ENCODE measurements around the gene FMNL2. TPM values are rescaled to one million over a fixed set of nuclear protein-coding genes. Genes with fewer than 3 reads are reported as not detected.

The FMNL2 gene
- total RNA-seq, 1 experiment from 2014 or later = 43.1 TPM

DNA sequence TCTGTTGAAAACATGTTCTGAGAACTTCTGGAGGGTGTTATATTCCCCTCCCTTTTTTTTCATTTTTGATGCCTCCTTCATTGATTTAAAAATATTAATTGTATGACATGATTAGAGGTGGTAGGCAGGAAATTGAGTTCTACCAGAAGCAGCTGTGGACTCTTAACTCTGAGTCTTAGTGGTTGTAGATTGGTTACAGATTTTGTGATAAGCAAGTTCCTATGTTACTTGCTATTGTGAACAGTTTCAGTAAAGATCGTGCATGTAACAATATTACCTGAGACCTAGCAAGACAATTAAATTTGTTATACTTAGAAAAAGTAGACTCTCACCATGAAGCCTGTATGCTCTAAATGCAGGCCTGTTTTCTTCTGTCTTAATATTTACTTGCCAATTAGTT lies 294.2 kb downstream of the FMNL2 start:
- Histone ChIP-seq H3K36me3 (ENCODE audit: insufficient read depth, low read length, poor library complexity, severe bottlenecking) (peaks cover 16% of the 10 kb centered on the region), H3K9me3 (ENCODE audit: low read depth, low read length, poor library complexity, severe bottlenecking) (no peaks in the 10 kb centered on the region), H3K27me3 (replicated peaks; ENCODE audit: insufficient read depth, low read depth, low read length, poor library complexity) (no peaks in the 10 kb centered on the region), H3K4me1 (ENCODE audit: insufficient read depth, low read length, poor library complexity, severe bottlenecking) (peaks cover 12% of the 10 kb centered on the region), H3K4me3 (ENCODE audit: low read depth, low read length, poor library complexity, severe bottlenecking) (no peak overlapping the region), H3K27ac (ENCODE audit: low read depth, low read length, poor library complexity, severe bottlenecking) (no peak overlapping the region)
- intact Hi-C loops (cut with micrococcal nuclease; ENCODE audit: unreplicated experiment) = loop anchor here (5.0 kb wide), 2 partner anchors 207 to 292 kb away; partner anchors contain the start of gene FMNL2
- ChIA-PET POLR2A (ENCODE audit: low non-redundant PET) (no interaction called here), CTCF (no interaction called here)
- no peak for TF ChIP-seq EZH2 (IDR thresholded peaks at IDR 0.05; ENCODE audit: borderline replicate concordance, low read depth, low read length, poor library complexity, severe bottlenecking)
- TF ChIP-seq, protein P1, sequence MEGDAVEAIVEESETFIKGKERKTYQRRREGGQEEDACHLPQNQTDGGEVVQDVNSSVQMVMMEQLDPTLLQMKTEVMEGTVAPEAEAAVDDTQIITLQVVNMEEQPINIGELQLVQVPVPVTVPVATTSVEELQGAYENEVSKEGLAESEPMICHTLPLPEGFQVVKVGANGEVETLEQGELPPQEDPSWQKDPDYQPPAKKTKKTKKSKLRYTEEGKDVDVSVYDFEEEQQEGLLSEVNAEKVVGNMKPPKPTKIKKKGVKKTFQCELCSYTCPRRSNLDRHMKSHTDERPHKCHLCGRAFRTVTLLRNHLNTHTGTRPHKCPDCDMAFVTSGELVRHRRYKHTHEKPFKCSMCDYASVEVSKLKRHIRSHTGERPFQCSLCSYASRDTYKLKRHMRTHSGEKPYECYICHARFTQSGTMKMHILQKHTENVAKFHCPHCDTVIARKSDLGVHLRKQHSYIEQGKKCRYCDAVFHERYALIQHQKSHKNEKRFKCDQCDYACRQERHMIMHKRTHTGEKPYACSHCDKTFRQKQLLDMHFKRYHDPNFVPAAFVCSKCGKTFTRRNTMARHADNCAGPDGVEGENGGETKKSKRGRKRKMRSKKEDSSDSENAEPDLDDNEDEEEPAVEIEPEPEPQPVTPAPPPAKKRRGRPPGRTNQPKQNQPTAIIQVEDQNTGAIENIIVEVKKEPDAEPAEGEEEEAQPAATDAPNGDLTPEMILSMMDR (conservative IDR thresholded peaks at IDR 0.05; ENCODE audit: low read depth, low read length) = no peak
- no TSS peak for BruUV-seq (replicated peaks)
- no peak for DNase-seq (ENCODE audit: low spot score)

DNA sequence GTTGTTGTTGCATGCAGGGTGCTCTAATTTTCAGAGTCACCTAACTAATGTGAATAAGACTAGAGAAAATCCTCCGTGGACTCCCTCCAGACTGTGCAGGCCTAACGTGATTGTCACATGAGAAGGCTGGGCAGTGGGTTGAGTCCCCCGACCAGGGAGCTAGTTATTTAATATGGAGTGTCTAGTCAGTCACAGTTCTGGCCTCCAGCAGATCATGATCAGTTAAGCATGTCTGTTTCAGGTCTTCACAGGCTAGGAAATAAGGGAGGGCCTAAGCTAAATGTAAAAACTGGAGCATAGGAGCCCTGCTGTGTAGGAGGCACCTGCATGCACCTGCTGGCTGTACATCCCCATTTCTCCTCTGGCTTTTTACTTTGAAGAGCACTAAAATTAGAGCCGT lies 295.5 kb downstream of the FMNL2 start:
- H3K9me3 ChIP-seq (ENCODE audit: low read depth, low read length, poor library complexity, severe bottlenecking) = no peaks in the 10 kb centered on the region
- H3K27ac ChIP-seq (ENCODE audit: low read depth, low read length, poor library complexity, severe bottlenecking) = no peak overlapping the region
- POLR2A ChIA-PET (ENCODE audit: low non-redundant PET) = no interaction called here
- no peak for DNase-seq (ENCODE audit: low spot score)
- TF ChIP-seq, protein P1 (conservative IDR thresholded peaks at IDR 0.05; ENCODE audit: low read depth, low read length) = no peak
- TF ChIP-seq EZH2 (IDR thresholded peaks at IDR 0.05; ENCODE audit: borderline replicate concordance, low read depth, low read length, poor library complexity, severe bottlenecking) = no peak
- H3K4me3 ChIP-seq (ENCODE audit: low read depth, low read length, poor library complexity, severe bottlenecking) = no peak overlapping the region
- H3K27me3 ChIP-seq (replicated peaks; ENCODE audit: insufficient read depth, low read depth, low read length, poor library complexity) = no peaks in the 10 kb centered on the region
- CTCF ChIA-PET = no interaction called here
- H3K4me1 ChIP-seq (ENCODE audit: insufficient read depth, low read length, poor library complexity, severe bottlenecking) = peaks cover 12% of the 10 kb centered on the region
- BruUV-seq (replicated peaks) = no TSS peak
- peaks cover 16% of the 10 kb centered on the region for H3K36me3 ChIP-seq (ENCODE audit: insufficient read depth, low read length, poor library complexity, severe bottlenecking)
- intact Hi-C loops (cut with micrococcal nuclease; ENCODE audit: unreplicated experiment) = no loop called here

DNA sequence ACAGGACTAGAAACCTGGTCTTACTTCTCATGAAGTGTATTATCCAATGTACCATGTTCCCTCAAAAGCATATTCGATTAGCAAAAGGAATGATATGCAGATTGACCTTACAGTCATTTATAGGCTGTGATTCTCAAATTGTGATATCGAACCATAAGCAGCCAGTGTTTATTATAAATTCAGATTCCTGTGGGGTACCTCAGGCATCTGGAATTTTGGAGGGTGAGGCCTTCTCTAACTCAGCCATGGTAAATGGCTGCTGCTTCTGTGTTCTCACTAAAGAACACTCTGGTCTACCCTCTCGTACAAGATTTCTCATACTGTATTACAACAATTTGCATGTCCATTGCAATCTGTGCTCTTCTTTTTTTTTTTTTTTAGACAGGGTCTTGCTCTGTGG lies 297.8 kb downstream of the FMNL2 start:
- BruUV-seq (replicated peaks) = no TSS peak
- ChIA-PET CTCF (no interaction called here), POLR2A (ENCODE audit: low non-redundant PET) (no interaction called here)
- DNase-seq (ENCODE audit: low spot score) = no peak
- no peak overlapping the region for H3K4me3 ChIP-seq (ENCODE audit: low read depth, low read length, poor library complexity, severe bottlenecking)
- H3K36me3 ChIP-seq (ENCODE audit: insufficient read depth, low read length, poor library complexity, severe bottlenecking) = peaks cover 16% of the 10 kb centered on the region
- H3K27me3 ChIP-seq (replicated peaks; ENCODE audit: insufficient read depth, low read depth, low read length, poor library complexity) = no peaks in the 10 kb centered on the region
- no peaks in the 10 kb centered on the region for H3K4me1 ChIP-seq (ENCODE audit: insufficient read depth, low read length, poor library complexity, severe bottlenecking)
- TF ChIP-seq, protein P1 (conservative IDR thresholded peaks at IDR 0.05; ENCODE audit: low read depth, low read length) = no peak
- TF ChIP-seq EZH2 (IDR thresholded peaks at IDR 0.05; ENCODE audit: borderline replicate concordance, low read depth, low read length, poor library complexity, severe bottlenecking) = no peak
- H3K9me3 ChIP-seq (ENCODE audit: low read depth, low read length, poor library complexity, severe bottlenecking) = no peaks in the 10 kb centered on the region
- intact Hi-C loops (cut with micrococcal nuclease; ENCODE audit: unreplicated experiment) = no loop called here
- H3K27ac ChIP-seq (ENCODE audit: low read depth, low read length, poor library complexity, severe bottlenecking) = no peak overlapping the region

All from A673 (cell line).